Suprapubic skin (tissue), 4 donors: ENCODE results near the gene MADCAM1. TPM values are rescaled to one million over a fixed set of nuclear protein-coding genes. Genes with fewer than 3 reads are reported as not detected.

Source experiments
- DNase-seq, 2 donors: peaks; one replicate each; pipeline ENCODE4 v3.0.0-alpha.2; 2019; ENCODE audit warnings: low spot score in 2 of 2
- H3K27ac ChIP-seq: fragments of 200-600 bp; sonication (generic); one replicate; pipeline ENCODE4 v1.5.1; 2019
- H3K27me3 ChIP-seq: fragments of 200-600 bp; sonication (generic); one replicate; pipeline ENCODE4 v1.5.1; 2019
- H3K36me3 ChIP-seq: fragments of 200-600 bp; sonication (generic); one replicate; pipeline ENCODE4 v1.5.1; 2019
- H3K4me1 ChIP-seq: fragments of 200-600 bp; sonication (generic); one replicate; pipeline ENCODE4 v1.5.1; 2019
- H3K4me3 ChIP-seq: fragments of 200-600 bp; sonication (generic); one replicate; pipeline ENCODE4 v1.5.1; 2019; ENCODE audit warnings: mild to moderate bottlenecking
- H3K9me3 ChIP-seq: fragments of 200-600 bp; sonication (generic); one replicate; pipeline ENCODE4 v1.5.1; 2019
- CTCF ChIP-seq, 2 donors: fragments of 200-600 bp in 1 of 2; fragments of 450-650 bp in 1 of 2; sonication (generic) in 1 of 2; IDR thresholded peaks; one replicate each; pipeline ENCODE4 v1.5.1; 2016 to 2019; ENCODE audit warnings: antibody characterized with exemption in 2 of 2, mild to moderate bottlenecking in 1 of 2, moderate library complexity in 1 of 2
- EP300 ChIP-seq: sonication (generic); formaldehyde crosslinking; IDR thresholded peaks from one replicate; pipeline ENCODE4 v1.6.1; 2017; ENCODE audit warnings: antibody characterized with exemption
- POLR2A ChIP-seq, 2 donors: fragments of 450-650 bp; IDR thresholded peaks; one replicate each; pipeline ENCODE4 v1.6.1; 2017; ENCODE audit warnings: antibody characterized with exemption in 2 of 2, mild to moderate bottlenecking in 2 of 2, moderate library complexity in 2 of 2
- POLR2AphosphoS5 ChIP-seq, 3 donors: sonication (generic); formaldehyde crosslinking; IDR thresholded peaks; one replicate each; pipeline ENCODE4 v1.6.1; 2017; ENCODE audit warnings: antibody characterized with exemption in 3 of 3
- WGBS: methylation state at CpG from one replicate; pipeline ENCODE4 v1.1.5; 2018; 5-methylcytosine and 5-hydroxymethylcytosine counted together
- total RNA-seq, 4 donors: library from RNA; depleted of rRNA; stranded (reverse); fragments of >200 nt; gene quantifications; one replicate each; pipeline ENCODE4 v1.1.0, GENCODE V29; 2016

The MADCAM1 gene
- total RNA-seq, 4 donors from 2014 or later: 0.64 TPM; not detected in 3

GRCh38 chr19:510606-511100, 14.4 kb downstream of the MADCAM1 start:
- H3K4me1 ChIP-seq: peaks cover 39% of the 10 kb centered on the region
- H3K27ac ChIP-seq: peak overlapping the region; percentile 55
- peak in 1 of 2 donors; percentile 87 for DNase-seq
- H3K4me3 ChIP-seq: peak overlapping the region; percentile 33
- H3K36me3 ChIP-seq: no peaks in the 10 kb centered on the region
- H3K27me3 ChIP-seq: no peaks in the 10 kb centered on the region
- H3K9me3 ChIP-seq: no peaks in the 10 kb centered on the region
- TF ChIP-seq POLR2A (IDR thresholded peaks at IDR 0.05): no peak
- peak; percentile 76 to 97 for TF ChIP-seq CTCF (IDR thresholded peaks at IDR 0.05)
- TF ChIP-seq POLR2AphosphoS5 (IDR thresholded peaks at IDR 0.05): no peak
- TF ChIP-seq EP300: no peak
- WGBS: 28% methylated on average over 6 of the region's 21 CpGs

GRCh38 chr19:511101-511851, 15.0 kb downstream of the MADCAM1 start:
- TF ChIP-seq POLR2AphosphoS5 (IDR thresholded peaks at IDR 0.05) (no peak), CTCF (IDR thresholded peaks at IDR 0.05) (no peak), EP300 (no peak), POLR2A (IDR thresholded peaks at IDR 0.05) (no peak)
- peak overlapping the region; percentile 33 for H3K4me3 ChIP-seq
- peak overlapping the region; percentile 55 for H3K27ac ChIP-seq
- no peaks in the 10 kb centered on the region for H3K27me3 ChIP-seq
- no peaks in the 10 kb centered on the region for H3K9me3 ChIP-seq
- no peaks in the 10 kb centered on the region for H3K36me3 ChIP-seq
- H3K4me1 ChIP-seq: peaks cover 36% of the 10 kb centered on the region
- no peak for DNase-seq
- 39% methylated on average over 23 of the region's 30 CpGs for WGBS

- H3K9me3 ChIP-seq: no peaks in the 10 kb centered on the region
- TF ChIP-seq EP300: no peak
- no peak for TF ChIP-seq POLR2AphosphoS5 (IDR thresholded peaks at IDR 0.05)
- no peak for TF ChIP-seq CTCF (IDR thresholded peaks at IDR 0.05)
- TF ChIP-seq POLR2A (IDR thresholded peaks at IDR 0.05): no peak
- no peaks in the 10 kb centered on the region for H3K36me3 ChIP-seq
- H3K4me1 ChIP-seq: peaks cover 33% of the 10 kb centered on the region
- H3K27ac ChIP-seq: no peak overlapping the region
- H3K27me3 ChIP-seq: no peaks in the 10 kb centered on the region
- no peak overlapping the region for H3K4me3 ChIP-seq
- WGBS: 68% methylated on average over 18 of the region's 62 CpGs
- no peak for DNase-seq
These were observed 16.5 kb downstream of the MADCAM1 start for GRCh38 chr19:512547-513365.

- Histone ChIP-seq H3K4me1 (peaks cover 25% of the 10 kb centered on the region), H3K27me3 (no peaks in the 10 kb centered on the region), H3K27ac (no peak overlapping the region), H3K4me3 (no peak overlapping the region), H3K9me3 (no peaks in the 10 kb centered on the region), H3K36me3 (no peaks in the 10 kb centered on the region)
- WGBS: 71% methylated on average over 5 of the region's 10 CpGs
- no peak for DNase-seq
- TF ChIP-seq POLR2AphosphoS5 (IDR thresholded peaks at IDR 0.05): no peak
- no peak for TF ChIP-seq CTCF (IDR thresholded peaks at IDR 0.05)
- TF ChIP-seq EP300: no peak
- TF ChIP-seq POLR2A (IDR thresholded peaks at IDR 0.05): no peak
These were observed 17.3 kb downstream of the MADCAM1 start for GRCh38 chr19:513368-514165.
